NCI-H226 (cell line): Measurements from ENCODE around the gene TBC1D10B.
"Not testable (repeated sequence)": the region's sequence is repeated elsewhere in the genome, so short reads cannot be mapped to it uniquely, and the experiment has no call there.

Experiments
- DNase-seq: peaks from one replicate; pipeline ENCODE4 v3.0.0-alpha.2; 2015

TBC1D10B gene

GRCh38 chr16:30397056-30397455, 26.8 kb upstream of the TBC1D10B start:
- DNase-seq: no peak

GRCh38 chr16:30396627-30397026, 26.3 kb upstream of the TBC1D10B start:
- not testable (repeated sequence) for DNase-seq

DNA sequence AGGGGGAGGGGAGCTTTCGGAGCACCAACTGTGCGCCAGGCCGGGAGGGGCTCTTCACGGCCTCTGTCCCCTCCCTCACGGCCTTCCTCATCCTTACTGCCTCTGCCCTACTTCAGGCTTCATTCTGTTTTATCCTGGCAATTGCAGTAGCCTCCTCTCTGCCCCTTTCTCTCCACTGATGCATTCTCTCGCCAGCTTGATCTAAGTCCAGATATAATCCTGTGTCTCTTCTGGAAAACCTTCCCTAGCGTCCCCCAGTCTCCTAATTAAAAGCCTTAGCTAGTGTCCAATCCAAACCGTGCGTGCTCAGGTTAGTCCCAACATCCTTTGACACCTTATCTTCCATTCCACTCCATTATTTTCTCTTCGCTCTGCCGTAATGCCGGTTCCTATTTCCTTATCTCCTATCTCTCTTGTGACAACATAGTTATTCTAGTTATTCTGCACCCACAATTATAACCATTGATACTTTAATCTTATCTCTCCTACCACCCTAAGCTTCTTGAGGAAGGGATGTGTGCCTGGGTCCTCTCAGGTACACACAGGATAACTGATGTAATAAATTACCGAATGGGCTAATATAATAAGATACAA, 25.8 kb upstream of the TBC1D10B start:
- DNase-seq: no peak

GRCh38 chr16:30395155-30395991, 25.1 kb upstream of the TBC1D10B start, which contains the start of gene ZNF48:
TSS of gene ZNF48 (plus strand) at chr16:30395420. CDS start at chr16:30395795, 375 bp downstream.
- peak; percentile 77 for DNase-seq

DNA sequence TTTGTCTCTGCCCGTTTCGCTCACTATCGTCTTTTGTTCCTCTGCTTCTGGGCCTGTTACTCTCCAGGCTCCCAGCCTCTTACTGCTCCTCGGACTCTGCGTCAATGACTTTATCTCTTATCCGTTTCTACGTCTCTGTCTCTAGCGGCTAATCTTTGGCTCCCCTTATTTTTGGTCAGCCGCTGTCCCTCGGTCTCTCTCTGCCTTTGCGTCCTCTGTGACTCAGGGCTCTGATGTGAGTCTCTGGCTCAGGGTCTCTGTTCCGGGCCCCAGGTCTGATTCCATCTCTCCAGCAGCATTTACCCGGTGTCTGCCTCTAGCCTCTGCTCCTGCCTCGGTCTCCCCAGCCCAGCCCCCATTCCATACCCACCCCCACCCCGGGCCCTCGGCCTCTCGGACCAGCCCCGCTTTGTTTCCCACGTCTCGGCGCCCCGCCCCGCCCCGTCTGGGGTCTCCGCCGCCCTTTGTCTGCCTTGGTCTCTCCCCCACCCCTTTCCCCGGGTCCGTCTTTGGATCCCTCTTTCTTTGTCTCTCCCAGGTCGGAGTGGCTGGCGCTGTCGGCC, 24.4 kb upstream of the TBC1D10B start:
- DNase-seq: no peak

DNA sequence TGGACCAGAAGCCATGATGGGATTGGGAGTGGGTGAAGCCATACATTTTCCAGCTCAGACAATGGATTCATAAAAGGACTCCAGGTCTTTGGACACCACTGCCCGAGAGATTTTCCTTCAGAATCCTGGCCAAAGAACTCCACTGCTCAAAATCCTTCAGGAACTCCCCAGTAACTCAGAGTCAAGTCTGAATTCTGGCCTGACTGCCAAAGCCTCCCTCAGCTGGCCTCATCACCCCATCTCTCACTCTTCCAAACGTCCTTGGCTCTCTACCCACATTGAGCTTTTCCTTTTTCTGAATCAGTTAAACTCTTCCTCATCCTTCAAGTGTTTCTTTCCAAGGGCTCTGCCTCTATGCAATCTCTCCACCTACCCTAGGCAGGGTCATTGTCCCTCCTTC, 13.2 kb upstream of the TBC1D10B start:
- DNase-seq: no peak

- no peak for DNase-seq
These were observed 12.0 kb upstream of the TBC1D10B start, which contains the start of gene SEPTIN1 for GRCh38 chr16:30382111-30382881. TSS of gene SEPTIN1 (minus strand) at chr16:30382561. CDS start at chr16:30382542, 19 bp downstream.

DNA sequence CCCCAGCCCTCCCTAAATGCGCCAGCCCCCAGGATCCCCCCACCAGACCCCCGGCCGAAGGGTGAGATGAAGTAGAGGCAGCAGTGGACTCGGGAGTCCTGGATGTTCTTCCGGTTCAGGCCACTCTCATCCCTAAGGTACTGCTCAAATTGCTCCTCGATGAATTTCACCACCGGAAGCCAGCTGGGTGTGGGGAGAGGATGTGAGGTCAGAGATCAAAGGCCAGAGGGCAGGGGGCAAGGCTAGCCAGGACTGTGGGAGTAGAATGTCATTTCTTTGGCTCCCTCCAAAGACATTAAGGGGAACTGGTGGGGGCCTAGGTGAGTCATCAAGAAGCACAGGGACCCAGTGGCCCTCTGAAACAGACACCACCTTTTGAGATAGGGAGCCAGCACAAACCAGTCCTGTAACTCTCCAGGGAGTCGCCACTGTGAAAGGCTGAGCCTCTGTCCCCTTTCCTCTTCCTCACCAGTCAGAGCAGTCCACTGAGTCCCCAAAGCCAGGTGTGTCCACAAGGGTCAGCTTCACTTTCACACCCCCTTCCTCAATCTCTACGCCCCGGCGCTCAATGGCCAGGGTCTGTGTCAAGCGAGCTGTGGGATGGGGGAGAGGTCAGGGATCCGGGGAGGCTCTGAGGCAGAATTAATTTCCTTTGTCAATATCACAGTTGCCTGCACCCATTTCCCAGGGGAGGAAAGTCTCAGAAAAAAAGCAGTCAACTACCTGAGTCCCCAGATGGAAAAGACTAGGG, 11.2 kb upstream of the TBC1D10B start:
- DNase-seq: no peak

DNA sequence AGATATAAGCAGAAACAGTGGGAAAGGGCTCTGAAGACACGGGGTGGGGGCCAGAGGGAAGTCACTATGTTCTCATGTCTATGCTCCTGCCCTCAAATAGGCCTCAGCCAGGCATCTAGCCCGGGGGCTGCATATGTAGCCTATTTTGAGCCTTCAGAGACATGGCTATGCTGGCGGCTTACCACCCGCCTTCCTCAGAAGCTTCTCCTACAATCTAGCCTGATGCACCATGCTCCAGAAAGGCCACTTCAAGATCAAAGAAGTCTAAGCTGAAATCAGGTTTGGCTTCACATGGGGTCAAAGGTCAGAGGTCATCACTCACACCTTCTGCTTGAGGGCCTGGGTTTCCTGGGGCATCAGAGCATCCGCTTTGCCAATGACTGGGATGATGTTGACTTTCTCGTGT, 10.5 kb upstream of the TBC1D10B start:
- DNase-seq: no peak

GRCh38 chr16:30380072-30380802, 9.9 kb upstream of the TBC1D10B start:
- DNase-seq: no peak

DNA sequence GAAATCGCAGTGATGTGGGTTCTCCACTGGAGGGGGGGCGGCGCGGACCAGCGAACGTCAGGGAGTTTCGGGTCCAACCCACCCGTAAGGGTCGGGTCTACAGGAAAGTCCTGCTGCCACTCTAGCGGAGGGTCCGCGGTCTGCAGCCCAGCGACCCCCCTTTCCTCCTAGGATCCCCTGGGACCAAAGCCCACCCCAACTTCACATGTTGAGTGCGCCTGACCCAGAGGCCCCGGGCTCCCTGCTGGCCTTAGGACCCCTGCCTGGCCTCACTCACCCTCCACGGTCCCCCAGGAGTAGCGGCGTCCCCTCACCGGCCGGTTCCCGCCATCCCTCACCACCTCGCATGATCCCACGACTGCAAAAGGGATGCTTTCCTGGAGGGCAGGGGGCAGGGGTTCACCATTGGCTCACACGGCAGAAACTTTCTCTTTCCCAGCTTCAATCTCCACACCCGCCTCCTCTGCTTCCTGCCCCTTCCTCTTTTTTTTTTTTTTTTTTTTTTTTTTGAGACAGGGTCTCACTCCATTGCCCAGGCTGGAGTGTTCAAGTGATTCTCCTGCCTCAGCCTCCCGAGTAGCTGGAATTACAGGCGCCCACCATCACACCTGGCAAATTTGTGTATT, 9.0 kb upstream of the TBC1D10B start:
- DNase-seq: no peak

- peak; percentile 93 for DNase-seq
These were observed 8.2 kb upstream of the TBC1D10B start for GRCh38 chr16:30378236-30379157.

- DNase-seq: peak; percentile 75
These were observed 7.5 kb upstream of the TBC1D10B start for GRCh38 chr16:30377812-30378235.

DNA sequence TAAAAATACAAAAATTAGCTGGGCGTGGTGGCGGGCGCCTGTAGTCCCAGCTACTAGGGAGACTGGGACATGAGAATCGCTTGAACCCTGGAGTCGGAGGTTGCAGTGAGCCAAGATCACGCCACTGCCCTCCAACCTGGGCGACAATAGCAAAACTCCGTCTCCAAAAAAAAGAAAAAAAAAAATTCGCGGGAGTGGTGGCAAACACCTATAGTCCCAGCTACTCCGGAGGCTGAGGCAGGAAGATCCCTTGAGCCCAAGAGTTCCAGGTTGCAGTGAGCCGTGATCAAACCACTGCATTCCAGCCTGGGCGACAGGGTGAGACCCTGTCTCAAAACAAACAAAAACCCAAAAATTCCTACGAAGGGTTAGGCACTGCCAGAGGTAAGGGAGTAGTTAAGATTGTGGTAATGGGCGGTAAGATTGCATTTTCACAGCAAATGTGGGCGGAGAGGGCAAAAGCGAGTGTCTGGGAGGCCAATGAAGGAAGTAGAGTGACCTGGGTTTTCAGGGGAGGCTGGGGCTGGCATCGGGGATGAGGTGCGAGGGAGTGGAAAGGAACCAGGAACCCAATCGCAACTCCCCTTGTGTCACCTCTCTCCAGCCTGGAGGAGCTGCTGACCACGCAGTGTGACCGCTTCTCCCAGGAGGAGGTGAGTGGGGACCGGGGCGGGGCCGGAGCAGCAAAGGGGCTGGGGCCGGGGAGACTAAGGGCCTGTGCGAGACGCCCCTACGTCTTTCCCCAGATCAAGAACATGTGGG, 6.9 kb upstream of the TBC1D10B start:
- DNase-seq: no peak

GRCh38 chr16:30376461-30376902, 6.2 kb upstream of the TBC1D10B start:
- DNase-seq: no peak

DNA sequence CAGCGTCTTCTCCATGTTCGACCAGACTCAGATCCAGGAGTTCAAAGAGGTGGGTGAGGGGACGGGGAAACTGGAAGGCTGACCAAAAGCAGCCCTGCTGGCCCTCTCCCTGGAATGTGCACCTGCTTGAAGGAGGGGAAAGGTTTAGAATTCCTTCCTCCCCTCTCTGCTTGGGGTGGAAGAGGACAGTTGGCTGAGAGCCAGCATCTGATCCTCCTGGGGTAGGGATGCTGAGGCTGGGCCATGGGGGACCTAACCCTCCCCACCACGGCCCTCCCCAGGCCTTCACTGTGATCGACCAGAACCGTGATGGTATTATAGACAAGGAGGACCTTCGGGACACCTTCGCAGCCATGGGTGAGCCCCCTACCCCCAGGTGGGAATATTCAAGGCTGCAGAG, 5.6 kb upstream of the TBC1D10B start:
- DNase-seq: no peak

DNA sequence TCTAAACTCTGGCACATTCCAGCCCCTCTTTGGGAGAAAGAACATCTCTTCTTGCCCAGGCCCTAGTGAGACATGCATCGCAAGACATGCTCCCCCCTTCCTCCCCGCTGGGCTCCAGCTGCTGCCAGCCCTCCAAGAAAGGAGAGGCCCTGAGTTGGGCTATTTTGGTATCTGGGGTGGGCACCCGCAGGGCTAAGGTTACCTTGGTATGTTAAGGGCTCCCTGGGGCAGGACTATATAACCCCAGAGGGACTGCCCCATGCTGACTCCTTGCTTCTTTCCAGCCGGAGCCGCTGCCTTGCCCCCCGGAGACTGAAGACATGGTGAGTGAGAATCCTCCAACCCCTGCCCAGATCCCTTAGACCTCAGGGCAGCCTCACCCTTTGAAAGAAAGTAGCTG, 4.2 kb upstream of the TBC1D10B start, which contains the start of gene MYL11:
Gene MYL11, plus strand, starts transcription at position 265 of the 400 bp plus-strand sequence. Its CDS starts 56 bp downstream, at position 321.
- DNase-seq: no peak

DNA sequence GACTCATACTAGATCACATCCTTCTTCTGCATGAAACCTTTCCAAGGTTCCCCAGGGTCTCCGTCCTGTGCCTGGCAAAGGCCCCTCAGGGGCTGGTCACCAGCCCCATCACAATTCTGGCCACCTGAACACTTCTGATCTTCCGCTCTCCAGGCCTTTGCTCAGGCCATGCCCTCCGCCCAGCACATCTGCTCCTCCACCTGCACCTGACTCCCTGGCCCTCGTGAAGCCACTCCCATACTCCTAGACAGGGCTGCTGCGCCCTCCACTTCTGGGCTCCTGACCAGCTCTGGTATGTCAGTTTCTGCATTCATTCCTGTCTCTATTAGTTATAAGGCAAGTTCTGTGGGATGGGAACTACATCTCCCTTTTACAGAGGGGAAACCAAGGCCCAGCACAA, 2.4 kb upstream of the TBC1D10B start:
- no peak for DNase-seq
